GM23338 (cell line): ENCODE measurements around the gene NXPH3.

ENCODE experiments used
- EZH2 ChIP-seq: fragments of 200-600 bp; sonication (generic); IDR thresholded peaks from one replicate; pipeline ENCODE4 v1.8.0; 2017; ENCODE audit warnings: antibody characterized with exemption, mild to moderate bottlenecking, low read depth; ENCODE audit not compliant: unreplicated experiment
- EZH2phosphoT487 ChIP-seq: fragments of 200-600 bp; sonication (generic); IDR thresholded peaks from one replicate; pipeline ENCODE4 v1.8.1; 2018; ENCODE audit warnings: antibody characterized with exemption; ENCODE audit not compliant: unreplicated experiment
- STAT1 ChIP-seq: IDR thresholded peaks from one replicate; pipeline ENCODE4 v1.6.1; 2016; ENCODE audit warnings: antibody characterized with exemption; ENCODE audit not compliant: unreplicated experiment
- TF ChIP-seq, protein P1 (sequence below), 2 experiments: fragments of 200-600 bp in 1 of 2; sonication (generic) in 1 of 2; conservative IDR thresholded peaks; 2 replicates each; pipeline versions ENCODE4 v1.5.1 to v1.6.1; 2016 to 2017; ENCODE audit warnings: antibody characterized with exemption in 2 of 2, low read depth in 2 of 2, mild to moderate bottlenecking in 2 of 2, moderate library complexity in 1 of 2

DNA sequence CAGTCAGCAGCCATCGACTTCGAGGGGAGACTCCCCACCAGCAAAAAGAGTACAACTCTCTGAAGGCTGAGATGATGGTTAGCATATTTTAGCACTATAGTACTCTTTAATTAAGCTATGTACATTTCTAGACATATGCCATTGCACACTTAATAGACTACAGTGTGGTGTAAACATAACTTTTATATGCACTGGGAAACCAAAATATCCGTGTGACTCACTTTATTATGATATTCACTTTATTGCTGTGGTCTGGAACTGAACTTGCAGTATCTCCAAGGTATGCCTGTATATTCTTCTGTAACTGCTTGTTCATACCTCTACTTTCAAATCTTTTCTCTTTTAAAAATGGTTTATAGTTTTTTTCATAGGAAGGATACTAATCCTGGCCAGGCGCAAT is 11.0 kb upstream of the NXPH3 start:
- TF ChIP-seq, protein P1, sequence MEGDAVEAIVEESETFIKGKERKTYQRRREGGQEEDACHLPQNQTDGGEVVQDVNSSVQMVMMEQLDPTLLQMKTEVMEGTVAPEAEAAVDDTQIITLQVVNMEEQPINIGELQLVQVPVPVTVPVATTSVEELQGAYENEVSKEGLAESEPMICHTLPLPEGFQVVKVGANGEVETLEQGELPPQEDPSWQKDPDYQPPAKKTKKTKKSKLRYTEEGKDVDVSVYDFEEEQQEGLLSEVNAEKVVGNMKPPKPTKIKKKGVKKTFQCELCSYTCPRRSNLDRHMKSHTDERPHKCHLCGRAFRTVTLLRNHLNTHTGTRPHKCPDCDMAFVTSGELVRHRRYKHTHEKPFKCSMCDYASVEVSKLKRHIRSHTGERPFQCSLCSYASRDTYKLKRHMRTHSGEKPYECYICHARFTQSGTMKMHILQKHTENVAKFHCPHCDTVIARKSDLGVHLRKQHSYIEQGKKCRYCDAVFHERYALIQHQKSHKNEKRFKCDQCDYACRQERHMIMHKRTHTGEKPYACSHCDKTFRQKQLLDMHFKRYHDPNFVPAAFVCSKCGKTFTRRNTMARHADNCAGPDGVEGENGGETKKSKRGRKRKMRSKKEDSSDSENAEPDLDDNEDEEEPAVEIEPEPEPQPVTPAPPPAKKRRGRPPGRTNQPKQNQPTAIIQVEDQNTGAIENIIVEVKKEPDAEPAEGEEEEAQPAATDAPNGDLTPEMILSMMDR (conservative IDR thresholded peaks at IDR 0.05; ENCODE audit: low read depth in 2 of 2) = no peak
- TF ChIP-seq EZH2 = no peak
- no peak for TF ChIP-seq EZH2phosphoT487
- TF ChIP-seq STAT1 = no peak
